ENCODE data around the gene FBXO41.
A peak's percentile ranks its signal among the peaks of the same experiment; 100 is the strongest.

The FBXO41 gene

GRCh38 chr2:73254343-73255006, 29.8 kb downstream of the FBXO41 start:
- intact Hi-C loops (cut with micrococcal nuclease), result no loop called here
- Mint-ChIP-seq H3K9me3 (no peaks in the 10 kb centered on the region), H3K27ac (no peak overlapping the region), H3K36me3 (ENCODE audit: low read depth) (peaks cover 88% of the 10 kb centered on the region), H3K4me1 (ENCODE audit: low read depth) (peaks cover 31% of the 10 kb centered on the region), H3K4me3 (no peak overlapping the region), H3K27me3 (no peaks in the 10 kb centered on the region)

GRCh38 chr2:73253901-73254300, 30.4 kb downstream of the FBXO41 start:
- Mint-ChIP-seq H3K36me3 (ENCODE audit: low read depth) (peaks cover 88% of the 10 kb centered on the region), H3K27me3 (no peaks in the 10 kb centered on the region), H3K9me3 (no peaks in the 10 kb centered on the region), H3K4me1 (ENCODE audit: low read depth) (peaks cover 31% of the 10 kb centered on the region), H3K27ac (peak overlapping the region; percentile 30), H3K4me3 (no peak overlapping the region)
- intact Hi-C loops (cut with micrococcal nuclease), result no loop called here

GRCh38 chr2:73253400-73253799, 30.9 kb downstream of the FBXO41 start:
- Mint-ChIP-seq H3K27ac (peak overlapping the region; percentile 30), H3K4me1 (ENCODE audit: low read depth) (peaks cover 31% of the 10 kb centered on the region), H3K4me3 (no peak overlapping the region), H3K36me3 (ENCODE audit: low read depth) (peaks cover 88% of the 10 kb centered on the region), H3K9me3 (no peaks in the 10 kb centered on the region), H3K27me3 (no peaks in the 10 kb centered on the region)
- intact Hi-C loops (cut with micrococcal nuclease), result no loop called here

GRCh38 chr2:73252238-73253027, 31.8 kb downstream of the FBXO41 start:
- H3K27me3 Mint-ChIP-seq, result no peaks in the 10 kb centered on the region
- no peak overlapping the region for H3K27ac Mint-ChIP-seq
- intact Hi-C loops (cut with micrococcal nuclease), result no loop called here
- peaks cover 92% of the 10 kb centered on the region for H3K36me3 Mint-ChIP-seq (ENCODE audit: low read depth)
- H3K9me3 Mint-ChIP-seq, result no peaks in the 10 kb centered on the region
- peaks cover 26% of the 10 kb centered on the region for H3K4me1 Mint-ChIP-seq (ENCODE audit: low read depth)
- H3K4me3 Mint-ChIP-seq, result no peak overlapping the region

- Mint-ChIP-seq H3K27me3 (no peaks in the 10 kb centered on the region), H3K4me1 (ENCODE audit: low read depth) (peaks cover 26% of the 10 kb centered on the region), H3K9me3 (no peaks in the 10 kb centered on the region), H3K4me3 (no peak overlapping the region), H3K36me3 (ENCODE audit: low read depth) (peaks cover 96% of the 10 kb centered on the region), H3K27ac (no peak overlapping the region)
- intact Hi-C loops (cut with micrococcal nuclease), result no loop called here
Measured at GRCh38 chr2:73250872-73251846, 33.1 kb downstream of the FBXO41 start.

- no peak overlapping the region for H3K4me3 Mint-ChIP-seq
- no peak overlapping the region for H3K27ac Mint-ChIP-seq
- no peaks in the 10 kb centered on the region for H3K27me3 Mint-ChIP-seq
- no peaks in the 10 kb centered on the region for H3K9me3 Mint-ChIP-seq
- intact Hi-C loops (cut with micrococcal nuclease), result no loop called here
- peaks cover 95% of the 10 kb centered on the region for H3K36me3 Mint-ChIP-seq (ENCODE audit: low read depth)
- peaks cover 21% of the 10 kb centered on the region for H3K4me1 Mint-ChIP-seq (ENCODE audit: low read depth)
Measured at GRCh38 chr2:73249636-73250035, 34.6 kb downstream of the FBXO41 start.

- no peak overlapping the region for H3K27ac Mint-ChIP-seq
- H3K4me1 Mint-ChIP-seq (ENCODE audit: low read depth), result no peaks in the 10 kb centered on the region
- intact Hi-C loops (cut with micrococcal nuclease), result no loop called here
- no peaks in the 10 kb centered on the region for H3K27me3 Mint-ChIP-seq
- H3K36me3 Mint-ChIP-seq (ENCODE audit: low read depth), result peaks cover 90% of the 10 kb centered on the region
- no peak overlapping the region for H3K4me3 Mint-ChIP-seq
- no peaks in the 10 kb centered on the region for H3K9me3 Mint-ChIP-seq
Measured at GRCh38 chr2:73246850-73247249, 37.4 kb downstream of the FBXO41 start.

GRCh38 chr2:73244580-73244979, 39.7 kb downstream of the FBXO41 start:
- intact Hi-C loops (cut with micrococcal nuclease), result no loop called here
- no peak overlapping the region for H3K27ac Mint-ChIP-seq
- H3K4me3 Mint-ChIP-seq, result no peak overlapping the region
- no peaks in the 10 kb centered on the region for H3K4me1 Mint-ChIP-seq (ENCODE audit: low read depth)
- H3K9me3 Mint-ChIP-seq, result no peaks in the 10 kb centered on the region
- H3K36me3 Mint-ChIP-seq (ENCODE audit: low read depth), result peaks cover 89% of the 10 kb centered on the region
- no peaks in the 10 kb centered on the region for H3K27me3 Mint-ChIP-seq

- no peaks in the 10 kb centered on the region for H3K9me3 Mint-ChIP-seq
- no peaks in the 10 kb centered on the region for H3K4me1 Mint-ChIP-seq (ENCODE audit: low read depth)
- H3K4me3 Mint-ChIP-seq, result no peak overlapping the region
- H3K27ac Mint-ChIP-seq, result no peak overlapping the region
- intact Hi-C loops (cut with micrococcal nuclease), result no loop called here
- H3K36me3 Mint-ChIP-seq (ENCODE audit: low read depth), result peaks cover 89% of the 10 kb centered on the region
- no peaks in the 10 kb centered on the region for H3K27me3 Mint-ChIP-seq
Measured at GRCh38 chr2:73243884-73244570, 40.3 kb downstream of the FBXO41 start.

- Mint-ChIP-seq H3K27me3 (no peaks in the 10 kb centered on the region), H3K4me3 (no peak overlapping the region), H3K36me3 (ENCODE audit: low read depth) (peaks cover 79% of the 10 kb centered on the region), H3K27ac (no peak overlapping the region), H3K9me3 (no peaks in the 10 kb centered on the region), H3K4me1 (ENCODE audit: low read depth) (peaks cover 26% of the 10 kb centered on the region)
- intact Hi-C loops (cut with micrococcal nuclease), result no loop called here
Measured at GRCh38 chr2:73239776-73240175, 44.5 kb downstream of the FBXO41 start.

- Mint-ChIP-seq H3K27me3 (no peaks in the 10 kb centered on the region), H3K4me3 (no peak overlapping the region), H3K9me3 (no peaks in the 10 kb centered on the region), H3K27ac (no peak overlapping the region), H3K4me1 (ENCODE audit: low read depth) (peaks cover 28% of the 10 kb centered on the region), H3K36me3 (ENCODE audit: low read depth) (peaks cover 79% of the 10 kb centered on the region)
- intact Hi-C loops (cut with micrococcal nuclease), result no loop called here
Measured at GRCh38 chr2:73238976-73239375, 45.3 kb downstream of the FBXO41 start.

GRCh38 chr2:73238149-73238548, 46.1 kb downstream of the FBXO41 start:
- peaks cover 28% of the 10 kb centered on the region for H3K4me1 Mint-ChIP-seq (ENCODE audit: low read depth)
- no peaks in the 10 kb centered on the region for H3K9me3 Mint-ChIP-seq
- H3K4me3 Mint-ChIP-seq, result no peak overlapping the region
- H3K27me3 Mint-ChIP-seq, result no peaks in the 10 kb centered on the region
- H3K27ac Mint-ChIP-seq, result no peak overlapping the region
- intact Hi-C loops (cut with micrococcal nuclease), result no loop called here
- peaks cover 80% of the 10 kb centered on the region for H3K36me3 Mint-ChIP-seq (ENCODE audit: low read depth)

- H3K27me3 Mint-ChIP-seq, result no peaks in the 10 kb centered on the region
- no peak overlapping the region for H3K4me3 Mint-ChIP-seq
- no peak overlapping the region for H3K27ac Mint-ChIP-seq
- intact Hi-C loops (cut with micrococcal nuclease), result no loop called here
- H3K4me1 Mint-ChIP-seq (ENCODE audit: low read depth), result peaks cover 35% of the 10 kb centered on the region
- peaks cover 77% of the 10 kb centered on the region for H3K36me3 Mint-ChIP-seq (ENCODE audit: low read depth)
- H3K9me3 Mint-ChIP-seq, result no peaks in the 10 kb centered on the region
Measured at GRCh38 chr2:73237168-73237567, 47.1 kb downstream of the FBXO41 start.
